Ishikawa (cell line): ENCODE data around the gene REEP5.

Experiments
- CEBPB ChIP-seq: IDR thresholded peaks from 2 replicates; pipeline ENCODE4 v1.6.1; 2012
- CREB1 ChIP-seq: IDR thresholded peaks from 2 replicates; pipeline ENCODE4 v1.6.1; 2012; ENCODE audit warnings: low read depth
- EP300 ChIP-seq: IDR thresholded peaks from 2 replicates; pipeline ENCODE4 v1.6.1; 2012; ENCODE audit warnings: borderline replicate concordance
- NFIC ChIP-seq: IDR thresholded peaks from 2 replicates; pipeline ENCODE4 v1.6.1; 2012
- RAD21 ChIP-seq: IDR thresholded peaks from 2 replicates; pipeline ENCODE4 v1.6.1; 2012; ENCODE audit warnings: low read depth
- TAF1 ChIP-seq: IDR thresholded peaks from 2 replicates; pipeline ENCODE4 v1.6.1; 2012; ENCODE audit warnings: low read depth, mild to moderate bottlenecking
- TEAD4 ChIP-seq: IDR thresholded peaks from 2 replicates; pipeline ENCODE4 v1.6.1; 2012
- YY1 ChIP-seq: IDR thresholded peaks from 2 replicates; pipeline ENCODE4 v1.6.1; 2012; ENCODE audit warnings: low read depth
- TF ChIP-seq, protein P1 (sequence below): IDR thresholded peaks from 2 replicates; pipeline ENCODE4 v1.6.1; 2012
- TF ChIP-seq, protein P2 (sequence below): IDR thresholded peaks from 2 replicates; pipeline ENCODE4 v1.6.1; 2012; ENCODE audit warnings: low read depth, mild to moderate bottlenecking

DNA sequence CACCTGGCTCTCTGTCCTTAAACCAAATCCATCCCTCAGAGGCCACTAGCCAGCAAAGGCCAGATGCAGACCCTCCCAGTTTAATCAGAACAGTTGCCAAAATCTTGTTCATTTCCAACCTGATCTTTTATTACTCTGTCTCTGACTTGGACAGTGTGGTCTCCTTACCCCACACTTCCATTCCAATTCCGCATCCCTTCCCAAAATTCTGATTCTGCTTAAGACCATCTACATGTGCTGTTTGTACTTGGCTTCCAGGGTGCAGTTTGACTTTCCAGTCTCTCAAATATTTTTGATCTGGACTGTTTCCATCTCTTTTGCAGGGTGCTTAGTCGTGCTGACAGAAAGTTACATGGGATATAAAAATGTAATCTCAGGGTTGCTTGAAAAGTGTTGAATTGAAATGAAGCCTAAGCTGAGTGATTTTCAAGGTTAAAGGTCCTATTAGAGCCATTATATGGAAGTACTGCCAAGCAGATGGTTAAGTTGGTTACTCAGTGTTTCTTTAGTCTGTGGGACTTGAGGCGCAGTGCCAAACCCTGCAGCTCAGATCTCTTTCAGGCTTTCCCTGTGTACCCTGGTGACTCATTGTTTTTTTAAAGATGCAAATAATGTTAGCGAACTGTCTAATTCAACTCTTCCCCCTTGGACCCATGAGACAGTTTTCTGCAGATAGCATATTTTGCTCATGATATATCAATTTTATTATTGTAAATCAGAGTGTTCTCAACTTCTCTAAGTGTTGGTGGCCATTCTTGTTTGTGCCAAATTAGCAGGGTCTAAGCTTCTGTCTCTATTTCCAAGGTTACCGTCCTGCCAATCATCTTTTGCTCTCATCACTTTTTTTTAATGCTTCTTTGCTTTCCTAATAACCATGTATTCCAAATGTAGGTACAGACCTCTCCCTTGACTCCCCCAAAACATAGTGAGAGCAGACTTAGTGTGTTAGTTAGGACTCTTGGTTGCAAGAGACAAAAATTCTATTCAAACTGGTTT, 36.4 kb upstream of the REEP5 start:
- TF ChIP-seq, protein P1, sequence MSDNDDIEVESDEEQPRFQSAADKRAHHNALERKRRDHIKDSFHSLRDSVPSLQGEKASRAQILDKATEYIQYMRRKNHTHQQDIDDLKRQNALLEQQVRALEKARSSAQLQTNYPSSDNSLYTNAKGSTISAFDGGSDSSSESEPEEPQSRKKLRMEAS = no peak
- no peak for TF ChIP-seq NFIC
- TF ChIP-seq TEAD4 = no peak
- no peak for TF ChIP-seq RAD21
- TF ChIP-seq YY1 = no peak
- TF ChIP-seq CREB1 = no peak
- no peak for TF ChIP-seq EP300
- no peak for TF ChIP-seq CEBPB
- TF ChIP-seq, protein P2, sequence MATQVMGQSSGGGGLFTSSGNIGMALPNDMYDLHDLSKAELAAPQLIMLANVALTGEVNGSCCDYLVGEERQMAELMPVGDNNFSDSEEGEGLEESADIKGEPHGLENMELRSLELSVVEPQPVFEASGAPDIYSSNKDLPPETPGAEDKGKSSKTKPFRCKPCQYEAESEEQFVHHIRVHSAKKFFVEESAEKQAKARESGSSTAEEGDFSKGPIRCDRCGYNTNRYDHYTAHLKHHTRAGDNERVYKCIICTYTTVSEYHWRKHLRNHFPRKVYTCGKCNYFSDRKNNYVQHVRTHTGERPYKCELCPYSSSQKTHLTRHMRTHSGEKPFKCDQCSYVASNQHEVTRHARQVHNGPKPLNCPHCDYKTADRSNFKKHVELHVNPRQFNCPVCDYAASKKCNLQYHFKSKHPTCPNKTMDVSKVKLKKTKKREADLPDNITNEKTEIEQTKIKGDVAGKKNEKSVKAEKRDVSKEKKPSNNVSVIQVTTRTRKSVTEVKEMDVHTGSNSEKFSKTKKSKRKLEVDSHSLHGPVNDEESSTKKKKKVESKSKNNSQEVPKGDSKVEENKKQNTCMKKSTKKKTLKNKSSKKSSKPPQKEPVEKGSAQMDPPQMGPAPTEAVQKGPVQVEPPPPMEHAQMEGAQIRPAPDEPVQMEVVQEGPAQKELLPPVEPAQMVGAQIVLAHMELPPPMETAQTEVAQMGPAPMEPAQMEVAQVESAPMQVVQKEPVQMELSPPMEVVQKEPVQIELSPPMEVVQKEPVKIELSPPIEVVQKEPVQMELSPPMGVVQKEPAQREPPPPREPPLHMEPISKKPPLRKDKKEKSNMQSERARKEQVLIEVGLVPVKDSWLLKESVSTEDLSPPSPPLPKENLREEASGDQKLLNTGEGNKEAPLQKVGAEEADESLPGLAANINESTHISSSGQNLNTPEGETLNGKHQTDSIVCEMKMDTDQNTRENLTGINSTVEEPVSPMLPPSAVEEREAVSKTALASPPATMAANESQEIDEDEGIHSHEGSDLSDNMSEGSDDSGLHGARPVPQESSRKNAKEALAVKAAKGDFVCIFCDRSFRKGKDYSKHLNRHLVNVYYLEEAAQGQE = no peak
- TF ChIP-seq TAF1 = no peak
